K562 (cell line): ENCODE measurements around the gene MEAK7. TPM values are rescaled to one million over a fixed set of nuclear protein-coding genes. Genes with fewer than 3 reads are reported as not detected.

Experiments used
- ATAC-seq: fragments of 200-7000 bp; cut with Tn5 transposase; 3 replicates; pipeline ENCODE4 v1.9.1; 2020; ENCODE audit warnings: moderate library complexity
- Bru-seq: library from RNA; stranded (reverse); fragments of 400-500 nt; gene quantifications from one replicate; lab custom pipeline; 2021; lab: Mats Ljungman, UMichigan
- BruChase-seq, 2 experiments: library from RNA; stranded (reverse); fragments of 400-500 nt; gene quantifications; one replicate each; lab custom pipeline; 2021; lab: Mats Ljungman, UMichigan
- BruUV-seq: library from RNA; stranded (reverse); fragments of 400-500 nt; replicated peaks from 2 replicates; lab custom pipeline; 2021; lab: Mats Ljungman, UMichigan
- CTCF ChIA-PET: fragments of 300-600 bp; formaldehyde crosslinking; extraction: SDS; loops from one replicate; lab custom pipeline; 2021; ENCODE audit warnings: low intra/inter-chr PET ratio; lab: Yijun Ruan, JAX
- POLR2A ChIA-PET: fragments of 300-600, 350-650 bp; sonication (Branson Sonifier 250); formaldehyde crosslinking; extraction: SDS; loops from one replicate; lab custom pipeline; 2021; ENCODE audit warnings: antibody characterized with exemption, inconsistent platforms; lab: Yijun Ruan, JAX
- DNase-seq, 4 experiments: peaks; one replicate each; pipeline versions ENCODE4 v3.0.0 to v3.0.0-alpha.2; 2011 to 2018; ENCODE audit warnings: low spot score in 3 of 4, mixed read lengths in 3 of 4; ENCODE audit errors: extremely low read depth in 1 of 4
- FAIRE-seq: peaks from 2 replicates; lab custom pipeline; 2011; peaks lifted over from hg19 to GRCh38; lab: Jason Lieb, UNC
- H2AFZ ChIP-seq: 2 replicates; pipeline ENCODE4 v1.6.0; 2011; ENCODE audit warnings: low read depth, low read length, control low read depth, inconsistent platforms
- H3K27ac ChIP-seq: fragments of 200-600 bp; 3 replicates; pipeline ENCODE4 v1.8.0; 2011; ENCODE audit warnings: low read depth, mild to moderate bottlenecking, control low read depth, inconsistent platforms, low read length, moderate library complexity, mixed read lengths; ENCODE audit errors: extremely low read depth
- H3K27me3 ChIP-seq, 2 experiments: fragments of 300-600 bp in 1 of 2; 2 replicates in 1 of 2; 3 replicates in 1 of 2; pipeline versions ENCODE4 v1.6.0 to v1.8.0; 2011; ENCODE audit warnings: inconsistent platforms in 2 of 2, low read length in 2 of 2, mild to moderate bottlenecking in 1 of 2, mixed read lengths in 1 of 2, moderate library complexity in 1 of 2; ENCODE audit not compliant: control insufficient read depth in 2 of 2, insufficient read depth in 2 of 2
- H3K36me3 ChIP-seq: fragments of 300-600 bp; 3 replicates; pipeline ENCODE4 v1.8.0; 2011; ENCODE audit warnings: mild to moderate bottlenecking, low read length, inconsistent platforms; ENCODE audit not compliant: control insufficient read depth, insufficient read depth
- H3K4me1 ChIP-seq, 2 experiments: fragments of 200-600 bp in 1 of 2; replicated peaks in 1 of 2; 2 replicates in 1 of 2; 3 replicates in 1 of 2; pipeline versions ENCODE4 v1.5.1 to v1.8.0; 2011; ENCODE audit warnings: inconsistent platforms in 2 of 2, low read length in 2 of 2, mild to moderate bottlenecking in 1 of 2, mixed read lengths in 1 of 2, moderate library complexity in 1 of 2; ENCODE audit not compliant: control insufficient read depth in 2 of 2, insufficient read depth in 2 of 2
- H3K4me2 ChIP-seq: 2 replicates; pipeline ENCODE4 v1.6.1; 2011; ENCODE audit warnings: low read length, control low read depth, inconsistent platforms, mixed read lengths; ENCODE audit not compliant: insufficient read depth
- H3K4me3 ChIP-seq: fragments of 200-600 bp; sonication (generic), shearing (Covaris generic); 2 replicates; pipeline ENCODE4 v1.5.1; 2016; ENCODE audit warnings: control low read depth, inconsistent platforms
- H3K79me2 ChIP-seq: fragments of 200-600 bp; 3 replicates; pipeline ENCODE4 v1.8.0; 2011; ENCODE audit warnings: low read length, inconsistent platforms; ENCODE audit not compliant: control insufficient read depth, insufficient read depth
- H3K9ac ChIP-seq, 2 experiments: 2 replicates each; pipeline versions ENCODE4 v1.6.0 to v1.6.1; 2011; ENCODE audit warnings: low read depth in 2 of 2, low read length in 2 of 2, control low read depth in 1 of 2, inconsistent platforms in 1 of 2, mild to moderate bottlenecking in 1 of 2, mixed read lengths in 1 of 2; ENCODE audit not compliant: insufficient read depth in 1 of 2
- H3K9me1 ChIP-seq: one replicate; pipeline ENCODE4 v1.6.0; 2011; ENCODE audit warnings: inconsistent platforms, mild to moderate bottlenecking, low read length, moderate library complexity; ENCODE audit not compliant: control insufficient read depth, insufficient read depth
- H3K9me3 ChIP-seq: replicated peaks from 2 replicates; pipeline ENCODE4 v1.5.1; 2011; ENCODE audit warnings: low read depth, low read length, inconsistent platforms; ENCODE audit not compliant: control insufficient read depth, insufficient read depth
- H4K20me1 ChIP-seq: replicated peaks from 2 replicates; pipeline ENCODE4 v1.6.1; 2011; ENCODE audit warnings: low read length, inconsistent platforms, mixed read lengths; ENCODE audit not compliant: control insufficient read depth, insufficient read depth
- DACH1 ChIP-seq: fragments of 450-650 bp; IDR thresholded peaks from 2 replicates; pipeline ENCODE4 v1.6.1; 2018; ENCODE audit not compliant: partially characterized antibody
- FIP1L1 ChIP-seq: fragments of 200-400 bp; formaldehyde crosslinking; IDR thresholded peaks from 2 replicates; pipeline ENCODE4 v1.6.1; 2018; ENCODE audit warnings: mild to moderate bottlenecking, low read depth, low read length; ENCODE audit not compliant: poor library complexity, severe bottlenecking
- FOXA3 ChIP-seq, 2 experiments: fragments of 450-650 bp in 1 of 2; sonication (generic) in 1 of 2; formaldehyde crosslinking; IDR thresholded peaks in 1 of 2; conservative IDR thresholded peaks in 1 of 2; 2 replicates each; pipeline versions ENCODE4 v1.4.0 to v1.8.0; 2020 to 2022; ENCODE audit warnings: mild to moderate bottlenecking in 2 of 2, missing genetic modification reagents in 1 of 2
- GABPB1 ChIP-seq: sonication (generic); formaldehyde crosslinking; IDR thresholded peaks from 2 replicates; pipeline ENCODE4 v1.8.0; 2022; ENCODE audit warnings: mild to moderate bottlenecking, missing genetic modification reagents
- GTF2F1 ChIP-seq: IDR thresholded peaks from 2 replicates; pipeline ENCODE4 v1.6.1; 2011; ENCODE audit warnings: low read depth, low read length, improper control_type of control experiment
- NEUROD1 ChIP-seq: fragments of 150-350 bp; IDR thresholded peaks from 2 replicates; pipeline ENCODE4 v1.6.1; 2014; ENCODE audit warnings: borderline replicate concordance, low read length, low read depth; ENCODE audit not compliant: partially characterized antibody
- RB1 ChIP-seq: fragments of 450-650 bp; IDR thresholded peaks from 2 replicates; pipeline ENCODE4 v1.6.1; 2017; ENCODE audit warnings: low read depth, mild to moderate bottlenecking
- SFPQ ChIP-seq: fragments of 200-400 bp; formaldehyde crosslinking; IDR thresholded peaks from 2 replicates; pipeline ENCODE4 v1.6.1; 2017; ENCODE audit warnings: mild to moderate bottlenecking, low read depth, low read length, moderate library complexity
- SP1 ChIP-seq: sonication (generic); formaldehyde crosslinking; IDR thresholded peaks from 2 replicates; pipeline ENCODE4 v1.8.1; 2022; ENCODE audit warnings: mild to moderate bottlenecking, missing genetic modification reagents
- ZFP36 ChIP-seq: fragments of 150-350 bp; IDR thresholded peaks from 2 replicates; pipeline ENCODE4 v1.6.1; 2018; ENCODE audit warnings: low read length, low read depth; ENCODE audit not compliant: partially characterized antibody
- WGBS: fragments of 100-300 bp; shearing (Covaris generic); methylation state at CpG from one replicate; pipeline ENCODE4 v1.1.6; 2016; ENCODE audit warnings: low coverage, mixed read lengths; ENCODE audit not compliant: insufficient coverage; ENCODE audit errors: missing lambda C conversion rate; 5-methylcytosine and 5-hydroxymethylcytosine counted together
- in situ Hi-C: fragments of 300-500 bp; cut with MboI; formaldehyde crosslinking; loops from 4 replicates; pipeline ENCODE4 v1.15.0; 2018; ENCODE audit warnings: inconsistent platforms, mixed read lengths
- intact Hi-C: fragments of 100-400 bp; cut with micrococcal nuclease; formaldehyde crosslinking; loops from 2 replicates; pipeline ENCODE4 v1.14.2; 2022
- long read RNA-seq, 3 experiments: library from polyadenylated mRNA in 2 of 3; library from RNA in 1 of 3; unstranded in 2 of 3; stranded (forward) in 1 of 3; transcript quantifications; one replicate each; pipeline ENCODE4 v2.0.0, GENCODE V29; 2019 to 2022
- polyA minus RNA-seq, 3 experiments: library from RNA; depleted of rRNA, polyadenylated mRNA; stranded (reverse); fragments of >200 nt; gene quantifications; 2 replicates each; pipeline ENCODE4 v1.2.3, GENCODE V29; 2011
- polyA plus RNA-seq, 8 experiments: library from polyadenylated mRNA; depleted of rRNA in 4 of 8; stranded (reverse) in 5 of 8; unstranded in 3 of 8; fragments of >200 nt; fragmentation: Nextera tagmentation in 2 of 8; fragmentation: Illumina TruSeq in 1 of 8; extraction: Ambion mirVana in 2 of 8; extraction: Trizol in 1 of 8; gene quantifications; 2 replicates each; pipeline versions ENCODE4 v1.2.1 to v1.2.3, GENCODE V29; 2011 to 2014; ENCODE audit warnings: inconsistent platforms in 1 of 8, missing spikeins in 1 of 8
- total RNA-seq, 7 experiments: library from RNA; depleted of rRNA in 6 of 7; stranded (reverse); fragments of >200 nt in 6 of 7; fragmentation: Illumina TruSeq in 2 of 7; extraction: Trizol in 2 of 7; gene quantifications; 2 replicates each; pipeline versions ENCODE4 v1.2.1 to v1.2.3, GENCODE V29; 2011 to 2021; ENCODE audit warnings: low replicate concordance in 1 of 7

Gene MEAK7, protein sequence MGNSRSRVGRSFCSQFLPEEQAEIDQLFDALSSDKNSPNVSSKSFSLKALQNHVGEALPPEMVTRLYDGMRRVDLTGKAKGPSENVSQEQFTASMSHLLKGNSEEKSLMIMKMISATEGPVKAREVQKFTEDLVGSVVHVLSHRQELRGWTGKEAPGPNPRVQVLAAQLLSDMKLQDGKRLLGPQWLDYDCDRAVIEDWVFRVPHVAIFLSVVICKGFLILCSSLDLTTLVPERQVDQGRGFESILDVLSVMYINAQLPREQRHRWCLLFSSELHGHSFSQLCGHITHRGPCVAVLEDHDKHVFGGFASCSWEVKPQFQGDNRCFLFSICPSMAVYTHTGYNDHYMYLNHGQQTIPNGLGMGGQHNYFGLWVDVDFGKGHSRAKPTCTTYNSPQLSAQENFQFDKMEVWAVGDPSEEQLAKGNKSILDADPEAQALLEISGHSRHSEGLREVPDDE
- 28.0 and 31.3 TPM in 2 replicates for total RNA-seq (2011; cell fraction: chromatin; rRNA removed; ENCODE audit: low replicate concordance)
- 15.3 and 17.1 TPM in 2 replicates for total RNA-seq (2011; cell fraction: nucleolus; rRNA removed)
- 20.8 and 27.1 TPM in 2 replicates for total RNA-seq (2011; cell fraction: nucleoplasm; rRNA removed)
- 6.1 and 7.8 TPM in 2 replicates for total RNA-seq (2014; rRNA removed)
- total RNA-seq (2014; rRNA removed; fragmentation: Illumina TruSeq; extraction: Trizol) = 5.2 and 5.6 TPM in 2 replicates
- total RNA-seq (2015; rRNA removed; fragmentation: Illumina TruSeq; extraction: Trizol) = 6.5 and 6.6 TPM in 2 replicates
- total RNA-seq (2021) = 9.8 and 10.0 TPM in 2 replicates
- polyA plus RNA-seq (2011; rRNA removed) = 13.2 and 14.5 TPM in 2 replicates
- polyA plus RNA-seq (2011; cell fraction: cytosol; rRNA removed) = 10.5 and 17.4 TPM in 2 replicates
- polyA plus RNA-seq (2011; cell fraction: nucleus; rRNA removed) = 10.3 and 11.5 TPM in 2 replicates
- 7.7 and 9.3 TPM in 2 replicates for polyA plus RNA-seq (2012)
- polyA plus RNA-seq (2014; fragmentation: Illumina TruSeq; extraction: Trizol) = 8.7 and 8.8 TPM in 2 replicates
- polyA plus RNA-seq (2014; fragmentation: Nextera tagmentation; extraction: Ambion mirVana) = 1 to 10 TPM; 1.4 to 1.8 TPM
- 6.2 and 6.3 TPM in 2 replicates for polyA plus RNA-seq (2014; rRNA removed)
- 14.5 and 17.2 TPM in 2 replicates for polyA minus RNA-seq (2011; rRNA and poly(A)+ RNA removed)
- polyA minus RNA-seq (2011; cell fraction: cytosol; rRNA and poly(A)+ RNA removed) = 9.0 and 11.2 TPM in 2 replicates
- 7.8 and 14.0 TPM in 2 replicates for polyA minus RNA-seq (2011; cell fraction: nucleus; rRNA and poly(A)+ RNA removed)
- percentile 60 among the genes with signal in this experiment for Bru-seq, nascent RNA
- percentile 58 among the genes with signal in this experiment for BruChase-seq, experiment 1, labeled RNA remaining after a 2-hour chase
- percentile 61 among the genes with signal in this experiment for BruChase-seq, experiment 2, labeled RNA remaining after a 6-hour chase
- long read RNA-seq, experiment 1, full-length matches to known transcripts = 3 of 11 reads
- long read RNA-seq, experiment 1, partial matches to known transcripts = 2 of 11 reads
- long read RNA-seq, experiment 1, other reads (novel, unspliced or antisense) = 6 of 11 reads
- long read RNA-seq, experiment 2, partial matches to known transcripts = 6 of 13 reads
- long read RNA-seq, experiment 2, other reads (novel, unspliced or antisense) = 7 of 13 reads
- long read RNA-seq, experiment 3, full-length matches to known transcripts = 1 of 4 reads
- long read RNA-seq, experiment 3, partial matches to known transcripts = 1 of 4 reads
- long read RNA-seq, experiment 3, other reads (novel, unspliced or antisense) = 2 of 4 reads

GRCh38 chr16:84504420-84505248, at the start of gene MEAK7:
TSS of gene MEAK7 (minus strand) at chr16:84504659. CDS start at chr16:84498086, 6,573 bp downstream.
- peak within 1 kb of the TSS; percentile 96 for H3K4me2 ChIP-seq
- POLR2A ChIA-PET = interaction anchor here (0.6 to 4.4 kb wide), 4 partner anchors 9 to 1204 kb away, joined by 3 to 23 read pairs (median 6); no protein-coding TSS in a partner anchor
- no peaks in the 10 kb centered on the region for H4K20me1 ChIP-seq
- ATAC-seq = peak; percentile 99
- in situ Hi-C loops (no loop called here), intact Hi-C loops (no loop called here)
- H3K4me1 ChIP-seq = peaks cover 15 to 37% of the 10 kb centered on the region in 2 experiments
- H2AFZ ChIP-seq = peak within 1 kb of the TSS; percentile 100
- peak within 1 kb of the TSS; percentile 66 to 96 for H3K9ac ChIP-seq
- no peaks in the 10 kb centered on the region for H3K9me1 ChIP-seq
- H3K4me3 ChIP-seq = peak within 1 kb of the TSS; percentile 61
- no peaks in the 10 kb centered on the region; the same call in 2 of the 3 replicates for H3K36me3 ChIP-seq
- CTCF ChIA-PET = interaction anchor here (1.0 kb wide), 1 partner anchor 117 kb away, joined by 3 read pairs; no protein-coding TSS in a partner anchor
- no peaks in the 10 kb centered on the region for H3K9me3 ChIP-seq
- peaks cover 6% of the 10 kb centered on the region for H3K79me2 ChIP-seq
- BruUV-seq = TSS peak; percentile 88
- WGBS = 1% methylated on average over 39 of the region's 45 CpGs
- peak; percentile 97 for FAIRE-seq
- H3K27ac ChIP-seq = peak within 1 kb of the TSS; percentile 63
- peaks cover 0 to 5% of the 10 kb centered on the region in 2 experiments; a peak in 1 of 5 replicates for H3K27me3 ChIP-seq
- DNase-seq = peak; percentile 100
- no peak for TF ChIP-seq DACH1
- TF ChIP-seq NEUROD1 = peak; percentile 94
- peak; percentile 68 for TF ChIP-seq FIP1L1
- TF ChIP-seq SFPQ = no peak
- 0 out of 2 replicates have a peak, but pooled peaks have one; percentile 38 for TF ChIP-seq GTF2F1
- peak in 1 of 2 experiments; percentile 34; a peak in 1 of 4 replicates for TF ChIP-seq FOXA3 (CRISPR knock-in tag; conservative IDR thresholded peaks at IDR 0.05 in 1 of 2, IDR thresholded peaks at IDR 0.05 in 1 of 2)
- TF ChIP-seq RB1 = peak; percentile 79
- TF ChIP-seq GABPB1 = peak; percentile 65
- peak; percentile 97 for TF ChIP-seq SP1 (CRISPR knock-in tag)
- TF ChIP-seq ZFP36 = peak; percentile 50
